GM19035 (cell line): Measurements from ENCODE around the gene BLNK.
"Not testable (repeated sequence)": the region's sequence is repeated elsewhere in the genome, so short reads cannot be mapped to it uniquely, and the experiment has no call there.

ENCODE experiments used
- ATAC-seq: cut with Tn5 transposase; IDR thresholded peaks from one replicate; pipeline ENCODE4 v1.9.1; 2021; ENCODE audit not compliant: unreplicated experiment

The BLNK gene

GRCh38 chr10:96271016-96271815 lies at the start of gene BLNK:
Gene BLNK (minus strand): TSS chr10:96271569. CDS start chr10:96271398, 171 bp downstream.
- ATAC-seq: peak; percentile 70

- ATAC-seq: no peak
Measured at GRCh38 chr10:96319754-96320474, 48.5 kb upstream of the BLNK start.

GRCh38 chr10:96317067-96317833 lies 45.9 kb upstream of the BLNK start:
- ATAC-seq: no peak

DNA sequence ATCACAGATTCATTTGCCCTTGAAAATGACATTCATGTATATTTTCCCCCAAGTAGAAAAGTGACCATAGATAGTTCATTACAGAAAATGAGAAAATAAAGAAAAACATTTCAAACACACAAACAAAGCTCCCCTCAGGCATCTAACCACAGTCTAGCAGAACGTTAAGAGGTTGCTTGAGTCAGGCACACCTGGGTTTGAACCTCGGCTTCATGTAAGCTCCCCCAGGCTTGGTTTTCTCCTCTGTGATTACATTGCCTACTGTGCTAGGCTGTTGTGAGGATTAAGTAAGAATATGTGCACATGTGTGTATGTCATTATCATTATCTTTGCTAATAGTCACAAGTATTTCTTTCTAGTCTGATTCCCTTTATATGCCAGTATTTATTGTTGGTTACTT lies 42.0 kb upstream of the BLNK start:
- no peak for ATAC-seq

DNA sequence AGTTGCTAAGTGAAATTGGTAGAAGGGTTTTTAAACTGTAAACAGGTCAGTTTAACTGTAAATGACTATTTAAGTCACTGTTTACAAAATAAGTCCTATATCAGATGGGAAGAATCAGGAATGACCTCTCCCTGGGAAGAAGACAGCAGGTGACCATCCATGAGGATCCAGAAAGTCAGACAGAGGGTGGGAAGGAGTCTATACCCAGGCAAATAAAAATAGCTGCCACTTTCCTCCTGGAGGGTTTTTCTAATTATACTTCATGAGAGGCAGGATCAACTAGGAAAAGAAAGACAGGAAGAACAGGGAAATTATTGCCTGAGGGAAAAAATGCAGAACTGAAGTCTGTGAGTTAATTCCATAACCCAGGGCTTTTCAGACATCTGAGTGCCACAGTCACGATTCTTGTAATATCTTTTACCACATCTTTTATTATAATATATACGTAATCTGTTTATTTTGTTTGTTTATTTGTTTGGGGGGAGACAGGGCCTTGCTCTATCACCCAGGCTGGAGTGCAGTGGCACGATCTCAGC lies 39.9 kb upstream of the BLNK start:
- no peak for ATAC-seq

DNA sequence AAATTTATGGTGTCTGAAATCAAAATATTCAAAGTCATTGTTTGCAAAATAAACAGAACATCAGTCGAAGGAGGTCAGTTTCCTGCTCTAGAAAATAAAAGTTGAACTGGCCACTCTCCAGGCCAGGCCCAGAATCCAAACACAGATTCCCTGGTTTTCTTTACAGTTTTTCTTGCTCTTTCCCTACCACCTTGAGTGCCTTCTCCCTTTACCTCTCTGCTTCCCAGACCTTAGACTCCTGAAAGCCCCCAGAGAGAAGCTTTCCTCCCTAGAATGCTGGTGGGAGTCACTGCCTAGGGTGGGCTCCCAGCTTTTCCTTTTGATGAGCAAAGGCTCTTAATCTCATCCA lies 38.9 kb upstream of the BLNK start:
- ATAC-seq: no peak

DNA sequence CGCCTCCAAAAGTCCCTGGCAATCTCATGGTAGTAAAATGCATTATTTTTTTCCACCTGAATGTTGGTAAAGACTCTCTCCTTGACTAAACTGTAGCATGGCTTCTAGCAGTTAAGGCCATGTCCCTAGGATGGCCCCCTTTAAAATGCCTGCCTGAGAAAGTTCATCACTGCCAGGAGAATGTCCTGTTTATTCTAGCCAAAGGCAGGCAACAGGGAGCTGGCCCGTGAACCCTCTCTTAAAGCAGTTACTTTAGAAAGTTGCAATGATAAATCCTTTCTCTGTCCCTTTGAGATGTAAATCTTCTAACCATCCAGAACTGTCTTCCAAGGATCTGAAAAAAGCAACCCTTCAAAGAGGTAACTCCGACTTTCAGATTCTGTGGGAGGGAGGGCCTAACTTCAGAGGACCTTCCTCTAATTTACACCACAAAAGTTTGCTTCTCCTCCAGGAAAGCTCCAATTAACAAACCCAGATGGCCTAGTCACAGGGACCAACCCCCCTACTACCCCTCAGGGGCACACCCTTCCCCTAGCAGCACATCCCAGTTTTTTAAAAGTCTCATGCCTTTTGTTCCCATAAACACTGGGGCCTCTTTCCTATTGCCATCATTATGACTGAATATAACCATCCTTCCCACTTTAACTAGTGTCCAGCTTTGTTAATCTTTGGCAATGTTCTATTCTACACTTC lies 38.4 kb upstream of the BLNK start:
- ATAC-seq: no peak

DNA sequence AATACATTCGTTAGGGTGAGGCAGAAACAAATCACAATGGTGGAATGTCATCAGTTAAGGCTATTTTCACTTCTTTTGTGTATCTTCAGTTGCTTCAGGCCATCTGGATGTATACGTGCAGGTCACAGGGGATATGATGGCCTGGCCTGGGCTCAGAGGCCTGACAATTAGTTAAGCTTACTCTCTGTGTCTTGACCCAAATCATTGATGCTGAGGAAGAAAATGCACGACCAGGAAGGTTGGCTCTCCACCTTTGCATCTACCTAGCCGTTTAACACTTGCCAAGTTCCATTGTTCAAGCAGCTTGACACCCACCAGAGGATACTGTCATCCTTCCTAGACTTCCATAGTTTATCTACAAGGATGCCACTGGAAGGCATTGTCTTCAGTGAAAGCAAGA lies 37.5 kb upstream of the BLNK start:
- not testable (repeated sequence) for ATAC-seq

DNA sequence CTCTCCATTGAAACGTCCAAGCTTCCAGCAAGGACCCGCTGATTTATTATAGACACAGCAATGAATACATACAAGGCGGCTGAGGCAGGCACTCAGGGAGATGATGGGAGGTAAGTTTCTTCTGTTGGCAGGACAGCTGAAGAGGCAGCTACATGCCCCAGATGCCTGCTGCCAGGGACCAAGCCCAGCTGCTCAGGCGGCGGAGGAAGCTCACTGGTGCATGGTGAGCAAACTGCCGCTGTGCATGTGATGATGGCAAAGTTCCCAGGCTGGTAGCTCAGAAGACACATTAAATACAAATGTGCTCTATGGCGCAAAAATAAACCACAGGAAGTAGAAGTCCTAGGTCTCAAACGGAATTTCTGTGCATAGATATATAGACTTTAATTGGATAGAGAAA lies 35.1 kb upstream of the BLNK start:
- no peak for ATAC-seq

DNA sequence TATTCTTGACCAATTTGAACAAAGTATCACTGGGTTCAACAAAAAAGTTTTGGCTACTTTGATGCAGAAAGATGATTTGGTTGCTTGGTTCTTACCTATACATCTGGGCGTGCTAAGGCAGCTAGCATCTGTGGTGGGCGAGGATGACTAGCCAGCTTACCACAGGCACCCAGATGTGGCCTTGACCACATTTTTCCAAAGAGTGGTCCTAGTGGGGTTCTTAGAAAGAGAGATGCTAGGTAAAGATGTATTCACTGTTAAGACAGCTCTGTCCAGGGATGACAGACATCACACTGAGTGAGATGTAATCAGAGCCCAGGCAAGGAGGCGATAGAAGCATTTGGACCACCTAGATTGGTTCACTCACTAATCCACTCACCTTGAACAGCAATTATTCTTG lies 33.6 kb upstream of the BLNK start:
- no peak for ATAC-seq

DNA sequence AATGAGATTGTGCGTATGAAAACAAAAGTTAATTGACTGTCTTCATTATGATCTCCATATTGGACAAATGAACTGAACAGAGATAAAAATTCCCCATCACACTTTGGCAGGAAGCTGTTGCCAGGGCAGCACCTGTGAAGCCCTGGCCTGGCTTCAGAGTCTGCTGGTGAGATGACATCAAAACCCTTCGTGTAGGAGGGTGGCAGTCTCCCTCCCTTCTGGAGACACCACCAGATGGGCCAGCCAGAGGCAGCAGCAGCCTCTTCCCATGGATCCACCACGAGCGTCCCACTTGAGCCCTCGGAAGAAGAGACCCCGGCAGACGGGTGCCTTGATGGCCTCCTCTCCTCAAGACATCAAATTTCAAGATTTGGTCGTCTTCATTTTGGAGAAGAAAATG lies 32.9 kb upstream of the BLNK start, which contains the start of gene DNTT:
Gene DNTT (plus strand): TSS at position 205 of the 400 bp plus-strand sequence. CDS start 64 bp downstream, at position 269.
- no peak for ATAC-seq

GRCh38 chr10:96301616-96302015 lies 30.2 kb upstream of the BLNK start:
- no peak for ATAC-seq

DNA sequence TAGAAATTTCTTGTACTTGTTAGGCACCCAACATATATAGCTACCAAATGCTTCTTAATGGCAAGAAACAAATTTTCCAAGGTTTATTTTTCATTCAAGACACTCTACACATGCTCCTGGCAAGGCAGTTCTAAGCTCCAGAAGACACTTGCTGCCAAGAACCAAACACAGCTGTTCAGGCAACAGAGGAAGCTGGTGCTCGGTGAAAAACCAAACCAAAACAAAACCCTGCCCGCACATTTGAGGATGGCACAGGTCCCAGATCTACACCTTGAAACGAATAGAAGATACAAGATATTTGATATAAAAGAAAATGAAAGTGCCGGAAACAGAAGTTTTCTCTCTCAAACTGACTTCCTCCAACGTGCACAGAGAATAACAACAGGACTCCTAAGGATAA lies 28.0 kb upstream of the BLNK start:
- no peak for ATAC-seq

- ATAC-seq: no peak
Measured at GRCh38 chr10:96298362-96298761, 27.0 kb upstream of the BLNK start.

GRCh38 chr10:96297486-96297885 lies 26.1 kb upstream of the BLNK start:
- no peak for ATAC-seq

DNA sequence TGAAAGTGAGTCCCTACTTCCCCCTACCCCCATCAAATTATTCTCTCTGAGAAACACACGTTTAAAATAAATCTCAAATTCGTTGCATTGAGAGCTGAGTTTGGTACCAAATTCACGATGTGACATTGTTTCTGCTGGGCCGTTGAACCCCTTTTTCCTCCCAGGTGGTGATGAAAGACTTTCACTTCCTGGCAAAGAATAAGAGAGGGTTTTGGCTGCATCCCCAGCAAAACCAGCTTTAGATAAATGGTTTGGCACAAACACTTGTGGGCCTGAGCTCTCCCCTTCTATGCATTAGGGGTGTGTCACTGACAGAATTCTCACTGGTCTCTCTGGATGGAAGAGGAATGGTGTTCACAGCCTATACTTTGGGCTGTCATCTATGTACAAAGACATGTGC lies 24.1 kb upstream of the BLNK start:
- ATAC-seq: no peak

DNA sequence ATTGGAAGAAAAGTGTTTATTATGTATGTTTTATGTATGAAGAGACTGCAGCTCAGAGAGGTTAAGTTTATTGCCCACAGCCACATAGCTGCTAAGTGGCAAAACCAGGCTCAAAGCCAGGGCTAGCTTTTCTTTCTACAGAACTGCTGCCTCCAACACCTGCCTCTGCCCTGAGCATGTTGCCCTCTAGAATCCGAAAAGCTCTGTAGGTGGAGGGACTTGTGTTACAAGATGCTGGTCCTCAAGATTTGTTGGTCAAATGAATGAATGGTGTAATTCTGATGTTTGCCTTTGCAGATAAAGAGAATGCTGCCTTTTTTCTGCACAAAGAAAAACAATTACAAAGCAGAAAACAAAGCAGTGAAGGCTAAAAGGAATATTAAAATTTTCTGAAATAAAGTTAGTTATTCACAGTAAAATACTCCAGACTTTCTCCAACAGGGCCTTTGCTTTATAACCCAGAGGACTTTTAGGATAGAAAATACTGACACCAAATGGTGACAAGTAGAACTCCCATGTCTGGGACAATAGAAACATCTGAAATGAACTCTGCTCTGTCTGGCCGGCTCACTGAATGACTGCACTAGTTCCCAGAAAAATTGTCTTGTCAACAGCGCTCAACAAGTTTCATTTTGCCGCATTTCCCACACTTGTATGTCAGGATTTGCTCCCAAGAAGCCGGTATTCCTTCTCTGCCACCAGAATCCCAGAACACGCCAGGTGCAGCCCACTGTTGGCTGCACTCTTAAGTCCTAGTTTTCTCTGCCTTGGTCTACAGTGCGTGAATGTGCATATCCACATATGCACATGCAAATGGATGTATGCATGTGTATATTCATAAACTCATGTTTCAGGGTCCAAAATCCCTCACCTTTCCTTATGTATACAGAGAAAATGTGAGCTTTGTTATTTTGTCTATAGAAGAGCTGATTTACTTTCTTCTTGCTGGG lies 21.9 kb upstream of the BLNK start:
- ATAC-seq: peak; percentile 60

DNA sequence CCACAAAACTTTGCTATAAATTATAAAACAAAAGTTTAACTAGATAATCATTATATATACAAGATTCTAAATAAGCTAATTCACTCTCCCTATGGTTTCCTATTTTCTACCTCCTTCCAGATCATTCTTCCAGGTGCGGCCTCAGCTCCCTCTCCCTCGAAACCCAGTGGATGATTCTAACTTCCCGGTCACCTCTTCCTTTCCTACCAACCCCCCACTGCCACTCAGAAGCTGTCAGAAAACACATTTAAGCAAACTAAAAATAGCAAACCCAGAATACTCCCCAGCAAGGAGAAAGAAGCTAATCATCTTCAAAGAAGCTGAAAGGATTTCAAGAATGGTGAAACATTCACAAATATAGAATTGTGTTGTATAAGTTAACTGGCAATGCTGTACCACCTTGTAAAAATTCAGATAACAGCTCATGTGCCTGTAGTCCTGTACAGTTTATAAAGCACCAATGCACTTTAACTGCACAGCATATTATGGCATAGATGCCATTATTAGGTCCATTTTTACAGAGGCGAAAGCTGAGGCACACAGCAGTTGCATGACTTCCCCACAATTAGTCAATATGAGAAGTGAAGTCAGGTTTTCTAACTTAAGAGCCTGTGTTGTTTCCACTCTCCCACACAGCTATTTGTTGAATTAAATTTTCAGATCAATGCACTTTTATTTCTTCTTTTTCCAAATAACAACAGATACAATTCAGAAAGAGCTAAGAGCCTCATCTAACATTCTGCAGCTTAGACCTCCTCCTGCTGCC lies 19.2 kb upstream of the BLNK start:
- no peak for ATAC-seq
